NCI-H226 (cell line): Measurements from ENCODE around the gene CYGB.

Experiments
- DNase-seq: peaks from one replicate; pipeline ENCODE4 v3.0.0-alpha.2; 2015

CYGB gene

DNA sequence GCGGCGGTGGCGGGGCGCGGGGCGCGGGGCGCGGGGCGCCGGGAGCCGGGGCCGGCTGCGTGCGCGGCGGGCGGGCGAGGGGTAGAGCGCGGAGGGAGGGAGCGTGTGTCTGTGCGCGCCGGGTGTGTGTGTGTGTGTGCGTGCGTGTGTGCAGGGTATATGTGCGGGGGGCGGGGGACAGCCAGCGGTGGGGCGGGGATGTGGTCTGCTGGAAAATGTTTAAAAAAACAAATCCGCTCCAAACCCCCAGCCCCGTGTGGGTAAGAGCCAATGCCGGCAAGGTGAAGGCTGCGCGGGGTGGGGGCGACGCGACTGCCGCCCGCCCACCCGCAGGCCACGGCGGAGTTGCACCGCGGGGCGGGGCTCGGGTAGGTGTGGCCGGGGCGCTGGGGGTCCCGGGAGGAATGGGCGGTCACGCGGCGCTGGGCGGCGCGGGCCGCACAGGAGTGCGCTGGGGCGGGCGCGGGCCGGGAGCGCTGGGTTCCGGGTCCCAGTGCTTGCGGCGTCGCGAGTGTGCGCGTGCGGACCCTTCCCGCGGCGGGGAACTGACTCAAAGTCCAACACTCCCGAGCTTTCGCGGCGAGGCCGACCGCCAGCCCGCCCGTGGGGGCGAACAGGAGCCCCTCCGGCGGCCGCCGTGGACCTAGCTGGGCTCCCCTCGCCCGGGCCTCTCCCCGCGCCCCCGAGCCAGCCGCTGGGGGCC lies at the start of gene CYGB:
Gene CYGB, minus strand, starts transcription at position 132 of the 703 bp plus-strand sequence. CDS start 167 bp downstream, outside the sequence.
- no peak for DNase-seq

DNA sequence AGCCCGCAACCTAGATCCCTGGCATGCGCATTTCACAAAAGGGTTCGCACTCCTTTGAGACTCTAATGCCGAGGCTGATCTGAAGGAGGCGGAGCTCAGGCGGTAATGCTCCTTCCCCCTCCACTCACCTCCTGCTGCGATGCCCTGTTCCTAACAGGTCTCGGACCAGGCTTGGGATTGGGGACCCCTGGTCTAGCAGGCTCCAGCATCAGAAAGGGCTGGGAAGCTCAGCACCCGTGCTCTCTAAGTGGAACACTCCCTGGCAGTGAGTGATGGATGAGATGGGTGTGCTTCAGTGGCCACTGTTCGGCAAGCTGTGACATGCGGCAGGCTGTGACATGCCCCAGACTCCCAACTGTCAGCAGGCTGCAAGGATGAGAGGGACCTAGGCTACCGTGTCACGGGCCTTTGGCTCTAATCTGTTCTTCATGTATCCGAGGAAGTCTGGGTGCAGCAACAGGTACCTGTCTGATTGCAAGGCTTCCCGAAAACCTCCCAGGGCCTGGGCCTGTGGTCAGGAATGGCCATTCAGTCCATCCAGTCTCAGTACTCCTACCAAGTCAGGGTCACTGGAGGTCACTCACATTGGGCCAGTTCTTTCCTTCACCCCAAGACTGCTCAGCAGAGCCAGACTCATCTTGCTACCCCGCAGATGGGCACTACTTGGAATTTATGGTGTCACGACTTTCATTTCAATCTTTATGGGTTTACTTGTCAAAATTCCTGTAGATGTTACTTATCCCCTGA lies 49.4 kb upstream of the CYGB start:
- DNase-seq = no peak

- DNase-seq = peak; percentile 33
These were observed 48.4 kb upstream of the CYGB start, which contains the start of gene ST6GALNAC2 for GRCh38 chr17:76585649-76586593. Gene ST6GALNAC2 (minus strand): TSS chr17:76585860. CDS start chr17:76585808, 52 bp downstream.

- DNase-seq = no peak
These were observed 47.6 kb upstream of the CYGB start for GRCh38 chr17:76585033-76585648.

DNA sequence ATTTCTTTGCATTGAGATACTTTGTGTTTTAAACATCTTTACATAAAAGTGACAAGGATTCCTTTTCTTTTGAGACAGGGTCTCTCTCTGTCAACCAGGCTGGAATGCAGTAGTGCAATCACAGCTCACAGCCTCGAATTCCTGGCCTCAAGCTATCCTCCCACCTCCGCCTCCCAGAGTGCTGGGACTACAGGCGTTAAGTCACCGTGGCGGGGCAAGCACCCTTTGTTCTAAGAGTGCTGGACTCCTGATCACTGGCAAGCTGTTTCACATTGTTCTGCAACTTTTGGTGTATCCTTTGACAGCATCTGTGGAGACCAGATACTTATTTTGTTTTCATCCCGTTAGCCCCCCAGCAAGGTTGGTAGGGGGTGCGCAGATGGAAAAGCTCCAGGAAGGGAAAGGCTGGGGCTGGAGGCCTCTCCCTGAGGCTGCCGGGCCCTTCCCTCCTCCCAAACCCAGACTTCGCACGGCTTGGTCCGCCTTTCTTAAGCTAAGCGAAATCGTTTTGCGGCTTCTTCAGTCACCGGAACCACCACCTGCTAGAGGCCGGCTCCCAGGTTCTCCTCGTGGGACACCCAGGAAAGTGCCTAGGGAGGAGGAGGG lies 47.0 kb upstream of the CYGB start:
- no peak for DNase-seq

GRCh38 chr17:76582660-76583059 lies 45.2 kb upstream of the CYGB start:
- no peak for DNase-seq

DNA sequence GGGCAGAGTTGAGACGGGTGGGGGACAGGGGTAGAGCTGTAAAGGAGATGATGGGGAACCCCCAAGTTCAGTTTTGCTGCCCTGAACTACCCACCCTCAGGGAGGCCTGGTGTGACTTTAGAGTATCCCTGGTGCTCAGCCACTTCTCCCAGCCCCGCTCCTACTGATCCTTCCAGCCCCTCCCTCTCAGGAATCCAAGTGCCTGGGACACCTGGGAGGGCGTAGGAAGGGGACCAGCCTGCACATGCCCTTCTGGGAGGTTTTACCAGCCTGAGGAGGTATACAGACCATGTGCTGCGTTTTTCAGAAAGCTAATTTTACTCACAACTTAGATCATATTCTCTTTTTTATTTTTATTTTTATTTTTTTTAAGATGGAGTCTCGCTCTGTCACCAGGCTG lies 44.0 kb upstream of the CYGB start:
- no peak for DNase-seq

GRCh38 chr17:76579281-76579680 lies 41.8 kb upstream of the CYGB start:
- DNase-seq = no peak

DNA sequence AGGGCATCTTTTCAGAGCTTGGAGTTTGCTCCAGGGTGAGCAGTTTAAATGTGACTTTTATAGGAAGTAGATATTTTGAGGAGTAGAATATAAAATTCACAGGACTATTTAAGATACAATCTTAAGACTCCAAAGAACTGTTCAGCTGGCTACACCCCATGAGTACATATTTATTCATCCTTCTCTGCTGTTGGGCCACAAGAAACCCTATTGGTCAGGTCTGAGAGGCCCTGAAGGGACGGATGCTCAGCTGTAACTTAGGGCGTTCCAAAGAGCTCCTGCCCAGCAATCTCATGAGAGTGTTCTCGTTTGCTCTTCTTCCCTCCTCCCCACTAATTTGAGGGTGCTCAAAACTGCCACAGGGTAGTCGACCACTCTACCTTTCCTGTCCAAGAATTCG lies 40.9 kb upstream of the CYGB start:
- no peak for DNase-seq

GRCh38 chr17:76577876-76578275 lies 40.4 kb upstream of the CYGB start:
- DNase-seq = no peak

DNA sequence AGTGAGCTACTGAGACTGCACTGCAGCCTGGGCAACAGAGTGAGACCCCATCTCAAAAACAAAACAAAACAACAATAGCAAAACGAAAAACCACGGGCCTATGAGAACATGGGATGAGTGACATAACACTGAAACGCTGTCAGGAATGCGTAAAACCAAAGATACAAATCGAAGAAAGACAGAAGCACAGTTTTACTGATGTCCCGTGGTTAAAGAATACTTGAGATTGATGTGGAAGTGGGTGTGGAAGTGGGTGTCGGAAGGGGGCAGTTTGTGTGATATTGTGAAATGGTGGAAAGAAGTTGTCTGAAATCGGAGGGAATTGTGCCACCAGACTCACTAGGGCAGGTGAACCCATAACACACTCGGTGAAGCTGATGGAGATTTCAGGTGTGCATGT lies 38.7 kb upstream of the CYGB start:
- DNase-seq = no peak

DNA sequence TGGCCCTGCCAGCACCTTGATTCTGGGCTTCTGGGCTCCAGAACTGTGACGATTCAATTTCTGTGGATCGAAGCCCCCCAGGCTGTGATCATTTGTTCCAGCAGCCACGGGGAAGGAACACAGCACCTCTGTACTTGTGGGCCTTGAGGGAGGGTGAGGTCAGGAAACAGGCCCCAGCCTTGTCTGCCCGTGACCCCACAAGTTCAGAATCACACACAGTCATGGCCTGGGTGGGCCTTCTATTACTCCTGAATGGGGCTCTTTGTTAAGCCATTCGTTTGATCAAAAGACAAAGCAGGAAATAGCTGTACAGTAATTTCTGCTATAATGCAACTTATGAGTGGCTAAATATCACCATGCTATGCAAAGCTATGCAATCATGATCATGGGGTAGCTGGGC lies 38.1 kb upstream of the CYGB start:
- no peak for DNase-seq

DNA sequence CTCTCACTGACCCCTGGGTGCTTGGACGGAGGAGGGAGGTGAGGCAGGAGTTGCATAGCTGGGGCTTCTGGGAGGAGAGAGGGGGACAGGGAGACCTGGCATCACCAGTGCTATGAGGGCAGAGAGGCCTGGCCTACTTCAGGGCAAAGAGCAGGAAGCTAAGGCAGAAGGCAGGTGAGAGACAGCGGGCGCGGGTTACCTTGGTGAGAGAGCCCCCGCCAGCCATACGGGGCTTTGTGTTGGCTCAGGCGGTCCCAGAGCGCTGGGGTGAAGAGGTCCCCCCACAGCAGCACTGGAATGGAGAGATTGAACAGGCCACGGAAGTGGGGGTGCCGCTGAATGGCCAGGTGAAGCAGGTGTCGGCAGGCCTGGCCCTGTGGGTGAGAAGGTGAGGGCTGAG lies 36.7 kb upstream of the CYGB start:
- DNase-seq = no peak

- no peak for DNase-seq
These were observed 35.6 kb upstream of the CYGB start for GRCh38 chr17:76573096-76573495.

DNA sequence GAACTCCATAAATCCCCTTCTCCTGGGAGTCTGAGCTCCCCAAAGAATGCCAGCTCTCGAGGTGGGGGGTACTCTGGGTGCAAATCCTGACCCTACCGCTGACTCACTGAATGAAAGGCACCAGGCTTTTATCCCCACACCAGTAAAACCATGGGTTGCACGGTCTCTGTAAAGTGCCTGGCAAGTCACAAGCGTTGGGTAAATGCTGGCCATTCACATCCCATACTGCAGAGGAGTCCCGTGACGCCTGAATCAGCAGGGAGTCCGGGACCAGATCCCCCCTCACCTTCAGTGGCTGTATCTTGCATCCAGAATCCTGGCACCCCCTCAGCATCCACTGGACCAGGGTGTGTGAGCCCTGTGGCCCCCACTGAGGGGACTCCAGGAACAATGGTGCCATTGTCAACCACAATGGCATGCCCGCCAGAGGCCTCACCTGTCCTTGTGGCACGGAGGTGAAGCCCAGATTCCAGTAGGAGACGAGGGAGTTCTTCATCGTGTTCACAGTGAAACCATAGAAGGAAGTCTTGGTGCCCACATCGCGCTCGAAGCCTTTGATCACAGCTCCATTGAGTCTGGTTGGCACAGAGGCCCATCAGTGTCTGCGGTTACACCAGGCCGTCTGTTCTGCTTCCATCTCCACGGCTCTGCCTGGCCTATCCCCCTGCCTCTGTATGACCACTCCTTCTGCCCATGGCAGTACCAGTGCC lies 34.8 kb upstream of the CYGB start:
- no peak for DNase-seq

GRCh38 chr17:76570877-76571471 lies 33.5 kb upstream of the CYGB start:
- no peak for DNase-seq

GRCh38 chr17:76570457-76570856 lies 32.9 kb upstream of the CYGB start:
- no peak for DNase-seq

DNA sequence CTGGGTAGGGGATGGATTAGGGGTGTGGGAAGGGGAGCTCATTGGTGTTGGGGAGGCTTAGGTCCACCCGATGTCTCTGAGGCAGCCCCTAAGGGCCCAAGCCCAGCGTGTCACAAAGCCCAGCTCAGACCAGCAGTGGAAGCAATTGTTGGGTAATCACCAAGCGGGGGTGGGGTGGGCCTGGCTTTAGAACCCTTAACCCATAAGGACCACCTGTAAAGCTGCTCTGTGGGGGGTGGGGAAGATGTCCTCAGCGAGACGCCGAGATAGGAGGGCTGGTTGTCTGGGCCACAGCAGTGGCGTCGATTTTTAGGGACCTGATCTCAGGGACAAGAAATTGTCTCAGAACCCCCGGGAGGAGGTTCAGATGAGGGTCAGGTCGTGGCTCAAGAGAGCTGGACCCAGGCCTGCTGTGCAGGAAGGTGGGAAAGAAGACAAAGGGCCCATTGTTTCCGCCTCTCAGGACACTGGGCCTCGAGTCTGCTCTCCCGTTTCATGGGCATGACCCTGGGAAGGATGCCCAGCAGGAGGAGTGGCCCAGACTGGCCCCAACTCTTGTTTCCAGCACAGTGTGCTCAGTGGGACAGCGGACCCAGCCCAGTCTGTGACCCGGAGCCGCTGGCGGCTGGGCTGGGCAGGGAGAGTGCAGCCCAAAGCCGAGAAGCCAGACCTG lies 32.2 kb upstream of the CYGB start:
- DNase-seq = no peak

GRCh38 chr17:76568811-76569221 lies 31.3 kb upstream of the CYGB start:
- DNase-seq = no peak

DNA sequence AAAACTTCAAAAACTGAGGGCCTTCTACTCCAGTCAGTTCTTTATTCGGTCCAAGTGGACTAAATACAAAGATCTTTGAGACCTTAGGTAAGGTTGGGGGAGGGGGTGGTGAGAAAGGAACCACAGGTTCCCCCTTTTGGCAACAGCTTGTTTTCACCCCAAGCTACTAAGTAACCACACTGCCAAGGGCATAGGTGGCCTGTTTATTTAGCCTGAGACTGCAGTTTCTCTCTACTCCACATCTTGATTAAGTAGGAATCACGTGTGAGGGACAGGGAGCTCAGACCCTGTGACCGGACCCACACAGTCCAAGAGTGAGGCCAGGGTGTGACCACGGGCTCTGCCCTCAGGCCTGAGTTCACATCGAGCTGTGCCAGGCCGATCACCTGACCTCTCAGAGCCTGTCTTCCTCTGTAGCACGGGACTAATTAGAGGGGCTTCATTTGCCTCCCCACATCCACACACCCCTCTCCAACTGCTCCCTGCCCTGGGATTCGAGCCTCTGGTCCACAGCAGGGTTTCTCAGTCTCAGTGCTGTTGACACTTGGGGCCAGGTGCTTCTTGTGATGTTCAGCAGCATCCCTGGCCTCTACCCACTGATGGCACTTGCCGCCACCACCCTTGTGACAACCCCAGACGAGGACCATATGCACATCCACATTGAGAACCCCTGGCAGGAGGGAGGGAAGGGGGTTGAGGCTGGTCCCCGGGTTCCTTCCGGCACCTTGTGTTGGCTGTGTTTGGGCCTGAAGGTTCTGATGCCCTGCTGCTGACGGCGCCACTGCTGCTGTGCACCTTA lies 30.3 kb upstream of the CYGB start:
- no peak for DNase-seq
